Activated CD8-positive, alpha-beta memory T cell treated with anti-CD3 and anti-CD28 coated beads for 1 hour (primary cell): ENCODE results near the gene NUP205.

Experiments used
- DNase-seq, 2 donors: peaks; one replicate each; pipeline ENCODE4 v3.0.0-alpha.2; 2020; ENCODE audit warnings: low read depth in 1 of 2; ENCODE audit errors: extremely low read depth in 1 of 2

Gene NUP205

GRCh38 chr7:135541029-135541428 is 16.7 kb upstream of the NUP205 start:
- no peak for DNase-seq

- DNase-seq = no peak
These were observed 7.5 kb upstream of the NUP205 start for GRCh38 chr7:135550196-135550595.

GRCh38 chr7:135552148-135552547 is 5.6 kb upstream of the NUP205 start:
- DNase-seq = no peak

- no peak for DNase-seq
These were observed 4.4 kb upstream of the NUP205 start for GRCh38 chr7:135553346-135553745.

GRCh38 chr7:135558337-135558767 is 635 bp downstream of the NUP205 start:
- peak; percentile 23 to 49 for DNase-seq

- no peak for DNase-seq
These were observed 1.2 kb downstream of the NUP205 start for GRCh38 chr7:135558881-135559280.

- no peak for DNase-seq
These were observed 2.9 kb downstream of the NUP205 start for GRCh38 chr7:135560631-135561030.

- DNase-seq = no peak
These were observed 5.0 kb downstream of the NUP205 start for GRCh38 chr7:135562720-135563119.

- no peak for DNase-seq
These were observed 14.1 kb downstream of the NUP205 start for GRCh38 chr7:135571834-135572233.

- DNase-seq = no peak
These were observed 15.8 kb downstream of the NUP205 start for GRCh38 chr7:135573541-135573940.

- DNase-seq = no peak
These were observed 17.6 kb downstream of the NUP205 start for GRCh38 chr7:135575296-135575695.

GRCh38 chr7:135578569-135578968 is 20.9 kb downstream of the NUP205 start:
- no peak for DNase-seq

- no peak for DNase-seq
These were observed 26.9 kb downstream of the NUP205 start for GRCh38 chr7:135584362-135585353.

- DNase-seq = no peak
These were observed 39.6 kb downstream of the NUP205 start for GRCh38 chr7:135597181-135597925.

- DNase-seq = no peak
These were observed 40.2 kb downstream of the NUP205 start for GRCh38 chr7:135597926-135598305.

- DNase-seq = no peak
These were observed 41.8 kb downstream of the NUP205 start for GRCh38 chr7:135599471-135599870.

GRCh38 chr7:135600226-135600625 is 42.5 kb downstream of the NUP205 start:
- no peak for DNase-seq

GRCh38 chr7:135601182-135601581 is 43.5 kb downstream of the NUP205 start:
- no peak for DNase-seq

GRCh38 chr7:135602304-135602703 is 44.6 kb downstream of the NUP205 start:
- no peak for DNase-seq

- DNase-seq = no peak
These were observed 58.4 kb downstream of the NUP205 start for GRCh38 chr7:135616136-135616535.

- no peak for DNase-seq
These were observed 60.1 kb downstream of the NUP205 start for GRCh38 chr7:135617781-135618180.

- DNase-seq = no peak
These were observed 60.8 kb downstream of the NUP205 start for GRCh38 chr7:135618510-135618909.
